Fibroblast of peridontal ligament (primary cell): ENCODE results near the gene NCOA7.
A peak's percentile ranks its signal among the peaks of the same experiment; 100 is the strongest.
"Not testable (repeated sequence)": the region's sequence is repeated elsewhere in the genome, so short reads cannot be mapped to it uniquely, and the experiment has no call there.

ENCODE experiments used
- DNase-seq: peaks from one replicate; pipeline ENCODE4 v3.0.0-alpha.2; 2010; ENCODE audit errors: extremely low read depth

NCOA7 gene

GRCh38 chr6:125868252-125868651 lies 77.5 kb downstream of the NCOA7 start:
- no peak for DNase-seq

DNA sequence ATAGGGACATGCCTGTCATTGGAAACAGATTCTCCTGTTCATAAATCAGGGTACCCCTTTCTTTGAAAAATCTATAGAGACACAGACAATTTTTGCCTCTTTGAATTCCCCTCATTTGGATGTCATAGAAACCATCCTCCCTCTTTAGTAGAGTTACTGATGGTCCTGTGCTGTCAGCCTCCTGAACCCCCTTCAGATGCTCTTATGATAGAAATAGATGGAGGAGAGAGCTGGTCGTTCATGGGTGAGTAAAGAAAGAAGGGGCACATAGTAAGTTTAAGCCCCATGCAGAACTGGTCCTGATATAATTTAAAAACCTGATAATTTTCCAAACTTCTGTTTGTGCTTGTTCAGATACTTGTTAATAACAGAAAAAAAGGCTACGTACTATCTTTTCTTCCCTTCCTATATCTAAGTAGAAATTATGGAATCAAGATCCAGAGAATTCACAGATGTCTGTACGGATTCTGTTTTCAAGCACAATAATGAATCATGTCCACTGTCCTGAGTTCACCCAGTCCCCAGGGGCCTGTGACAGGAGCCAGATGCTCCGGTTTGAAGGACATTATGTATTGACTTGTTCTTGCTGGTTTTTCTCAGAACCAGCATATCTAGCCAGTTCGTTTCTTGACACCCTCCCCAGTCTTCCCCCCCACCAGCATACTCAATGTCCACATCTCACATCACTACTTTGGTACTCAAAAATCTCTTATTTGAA lies 78.1 kb downstream of the NCOA7 start:
- no peak for DNase-seq

DNA sequence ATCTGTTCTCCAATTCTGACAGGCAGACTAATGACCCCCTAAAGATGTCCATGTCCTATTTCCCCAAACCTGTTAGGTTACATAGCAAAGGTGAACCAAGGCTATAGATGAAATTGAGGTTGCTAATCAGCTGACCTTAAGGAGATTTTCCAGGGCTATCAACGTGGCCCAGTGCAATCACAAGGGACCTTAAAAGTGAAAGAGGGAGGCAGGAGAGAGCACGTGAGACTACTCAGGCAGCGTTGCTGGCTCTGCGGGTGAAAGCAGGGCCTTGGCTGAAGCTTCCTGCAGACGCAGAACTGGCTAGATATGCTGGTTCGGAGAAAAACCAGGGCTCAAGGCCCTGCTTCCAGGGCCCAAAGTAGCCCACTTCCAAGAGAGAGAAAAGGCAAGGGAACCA lies 78.7 kb downstream of the NCOA7 start:
- DNase-seq, result no peak

- peak; percentile 19 for DNase-seq
Observed at GRCh38 chr6:125871365-125871764, 80.6 kb downstream of the NCOA7 start.

- DNase-seq, result peak; percentile 42
Observed at GRCh38 chr6:125872259-125872921, 81.6 kb downstream of the NCOA7 start.

GRCh38 chr6:125882243-125882642 lies 91.5 kb downstream of the NCOA7 start:
- no peak for DNase-seq

DNA sequence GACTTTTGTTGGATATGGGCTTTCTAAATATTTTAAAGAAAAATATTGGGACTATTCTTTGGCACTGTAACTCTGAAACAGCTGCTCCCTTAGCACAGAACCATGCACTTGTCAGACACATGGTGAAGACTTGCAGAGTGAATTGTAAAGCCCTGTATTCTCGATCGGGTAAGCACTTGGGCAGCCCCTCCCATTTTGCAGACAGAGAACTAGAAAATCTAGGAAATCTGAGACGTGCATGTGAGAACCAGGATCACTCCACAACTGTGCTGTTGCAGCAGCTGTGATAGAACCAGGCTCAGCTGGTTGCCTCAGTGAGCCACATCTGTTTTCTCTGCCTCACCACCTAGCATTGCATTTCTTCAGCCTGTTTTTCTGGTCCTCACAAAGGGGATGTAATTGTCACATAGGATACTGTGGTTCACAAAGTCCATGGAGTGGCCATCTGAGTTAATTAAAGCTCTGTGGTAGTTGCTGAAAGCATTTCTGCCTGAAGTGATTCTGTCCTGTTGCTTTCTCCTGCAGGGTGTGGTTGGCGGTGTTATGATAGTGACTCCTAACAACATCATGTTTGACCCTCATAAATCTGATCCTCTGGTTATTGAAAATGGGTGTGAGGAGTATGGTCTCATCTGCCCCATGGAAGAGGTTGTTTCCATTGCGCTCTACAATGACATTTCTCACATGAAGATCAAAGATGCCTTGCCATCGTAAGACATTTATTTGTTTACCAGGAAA lies 94.0 kb downstream of the NCOA7 start:
- DNase-seq, result no peak

GRCh38 chr6:125886021-125886420 lies 95.3 kb downstream of the NCOA7 start:
- no peak for DNase-seq

- no peak for DNase-seq
Observed at GRCh38 chr6:125886914-125887313, 96.2 kb downstream of the NCOA7 start.

DNA sequence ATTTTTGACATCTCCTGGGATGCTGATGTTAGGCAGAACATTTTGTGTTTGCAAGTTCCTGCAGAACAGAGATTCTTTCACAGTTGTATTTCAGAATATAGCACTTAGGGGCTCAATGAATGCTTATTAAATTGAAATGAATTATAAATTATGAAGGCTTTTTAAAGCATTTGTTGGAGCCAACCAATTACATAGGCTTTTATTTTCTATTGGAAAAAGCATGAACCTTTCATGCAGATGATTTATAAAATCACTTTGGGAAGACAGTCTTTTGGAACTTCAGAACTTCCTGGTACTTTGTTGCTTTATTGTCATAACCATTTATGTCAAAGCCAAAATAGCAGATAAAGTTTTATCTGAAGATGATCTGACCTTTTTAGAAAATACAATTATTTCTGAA lies 96.6 kb downstream of the NCOA7 start:
- no peak for DNase-seq

DNA sequence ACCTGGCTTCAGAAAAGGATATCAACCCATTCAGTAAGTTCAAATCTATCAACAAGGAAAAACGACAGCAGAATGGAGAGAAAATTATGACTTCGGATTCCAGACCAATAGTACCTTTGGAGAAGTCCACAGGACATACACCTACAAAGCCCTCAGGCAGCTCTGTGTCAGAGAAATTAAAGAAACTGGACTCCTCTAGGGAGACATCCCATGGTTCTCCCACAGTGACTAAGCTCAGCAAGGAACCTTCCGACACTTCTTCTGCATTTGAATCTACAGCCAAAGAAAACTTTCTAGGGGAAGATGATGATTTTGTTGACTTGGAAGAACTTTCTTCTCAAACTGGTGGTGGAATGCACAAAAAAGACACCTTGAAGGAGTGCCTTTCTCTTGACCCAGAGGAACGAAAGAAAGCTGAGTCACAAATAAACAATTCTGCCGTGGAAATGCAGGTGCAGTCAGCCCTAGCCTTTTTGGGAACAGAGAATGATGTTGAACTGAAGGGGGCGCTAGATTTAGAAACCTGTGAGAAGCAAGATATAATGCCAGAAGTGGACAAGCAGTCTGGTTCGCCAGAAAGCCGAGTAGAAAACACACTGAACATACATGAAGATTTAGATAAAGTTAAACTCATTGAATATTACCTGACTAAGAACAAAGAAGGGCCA lies 98.4 kb downstream of the NCOA7 start:
- DNase-seq, result peak; percentile 52

DNA sequence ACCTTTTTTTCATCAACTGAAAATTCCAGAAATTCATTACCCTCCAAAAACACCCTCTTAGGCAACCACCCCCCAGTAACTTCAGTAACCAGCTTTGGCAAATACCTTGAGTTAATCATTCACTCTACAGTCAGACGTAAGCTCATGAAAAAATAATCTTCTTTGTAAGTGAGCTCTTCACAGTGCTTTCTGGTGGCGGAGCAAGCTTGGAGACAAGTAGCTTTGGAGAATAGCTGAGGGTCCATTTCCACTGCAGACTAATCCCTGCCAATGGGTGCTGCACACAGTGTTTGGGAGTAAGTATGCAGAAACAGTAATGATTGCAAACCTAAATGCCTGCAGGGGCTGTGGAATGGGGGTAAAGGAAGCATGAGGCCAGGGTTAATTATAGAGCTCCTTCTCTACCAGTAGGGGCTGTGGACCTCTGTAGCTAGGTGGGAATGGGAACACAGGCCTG lies 109.0 kb downstream of the NCOA7 start:
- DNase-seq, result no peak

- peak; percentile 26 for DNase-seq
Observed at GRCh38 chr6:125904871-125905270, 114.1 kb downstream of the NCOA7 start.

GRCh38 chr6:125906158-125906998 lies 115.6 kb downstream of the NCOA7 start:
- DNase-seq, result peak; percentile 35

DNA sequence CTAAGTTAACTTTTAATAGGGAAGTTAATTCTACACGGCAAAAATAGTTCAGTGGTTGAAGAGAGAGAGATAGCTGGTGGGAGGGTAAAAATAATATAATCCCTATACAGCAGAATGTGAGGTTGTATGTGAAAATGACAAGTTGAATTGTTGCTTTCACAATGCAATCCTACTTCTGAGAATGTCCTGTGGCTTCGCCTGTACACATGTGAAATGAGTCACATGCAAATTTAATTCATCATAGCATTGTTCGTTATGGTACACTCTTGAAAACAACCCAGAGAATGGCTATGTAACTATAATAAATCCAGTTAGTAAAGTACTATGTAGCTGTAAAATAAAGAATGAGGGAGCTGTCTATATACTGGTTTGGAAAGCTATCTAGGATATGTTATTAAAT lies 119.8 kb downstream of the NCOA7 start:
- peak; percentile 53 for DNase-seq

- not testable (repeated sequence) for DNase-seq
Observed at GRCh38 chr6:125911051-125911451, 120.3 kb downstream of the NCOA7 start.

DNA sequence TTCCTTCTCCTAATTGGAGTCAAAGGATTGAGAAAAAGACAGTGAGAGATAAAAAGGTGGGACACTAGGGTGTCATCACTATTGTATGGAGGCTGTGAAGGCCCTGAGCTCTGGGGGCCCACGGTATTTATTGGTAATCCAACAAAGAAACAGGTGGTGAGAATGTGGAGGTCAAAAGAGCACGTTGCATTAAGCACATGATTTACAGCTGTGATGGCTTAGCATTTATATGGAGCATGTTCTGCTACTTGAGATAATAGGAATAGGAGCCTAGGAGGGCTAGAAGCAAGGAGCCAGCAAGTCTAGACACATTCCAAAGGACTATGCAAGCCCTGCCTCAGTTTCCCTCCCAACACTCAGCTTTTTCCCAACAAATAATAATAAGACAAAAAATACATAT lies 121.7 kb downstream of the NCOA7 start:
- not testable (repeated sequence) for DNase-seq

- no peak for DNase-seq
Observed at GRCh38 chr6:125913145-125913544, 122.4 kb downstream of the NCOA7 start.

GRCh38 chr6:125913864-125914351 lies 123.1 kb downstream of the NCOA7 start:
- DNase-seq, result peak; percentile 99

GRCh38 chr6:125918230-125918629 lies 127.5 kb downstream of the NCOA7 start:
- DNase-seq, result no peak
